K562 treated with DMSO at 1 percent for 24 hours (cell line): ENCODE results near the gene SF3B1. TPM values are rescaled to one million over a fixed set of nuclear protein-coding genes. Genes with fewer than 3 reads are reported as not detected.

Source experiments
- total RNA-seq: library from RNA; unstranded; fragments of 300-600 nt; gene quantifications from 2 replicates; pipeline ENCODE4 v1.2.3, GENCODE V29; 2022; ENCODE audit warnings: low read depth; ENCODE audit not compliant: insufficient read depth

SF3B1 gene, protein sequence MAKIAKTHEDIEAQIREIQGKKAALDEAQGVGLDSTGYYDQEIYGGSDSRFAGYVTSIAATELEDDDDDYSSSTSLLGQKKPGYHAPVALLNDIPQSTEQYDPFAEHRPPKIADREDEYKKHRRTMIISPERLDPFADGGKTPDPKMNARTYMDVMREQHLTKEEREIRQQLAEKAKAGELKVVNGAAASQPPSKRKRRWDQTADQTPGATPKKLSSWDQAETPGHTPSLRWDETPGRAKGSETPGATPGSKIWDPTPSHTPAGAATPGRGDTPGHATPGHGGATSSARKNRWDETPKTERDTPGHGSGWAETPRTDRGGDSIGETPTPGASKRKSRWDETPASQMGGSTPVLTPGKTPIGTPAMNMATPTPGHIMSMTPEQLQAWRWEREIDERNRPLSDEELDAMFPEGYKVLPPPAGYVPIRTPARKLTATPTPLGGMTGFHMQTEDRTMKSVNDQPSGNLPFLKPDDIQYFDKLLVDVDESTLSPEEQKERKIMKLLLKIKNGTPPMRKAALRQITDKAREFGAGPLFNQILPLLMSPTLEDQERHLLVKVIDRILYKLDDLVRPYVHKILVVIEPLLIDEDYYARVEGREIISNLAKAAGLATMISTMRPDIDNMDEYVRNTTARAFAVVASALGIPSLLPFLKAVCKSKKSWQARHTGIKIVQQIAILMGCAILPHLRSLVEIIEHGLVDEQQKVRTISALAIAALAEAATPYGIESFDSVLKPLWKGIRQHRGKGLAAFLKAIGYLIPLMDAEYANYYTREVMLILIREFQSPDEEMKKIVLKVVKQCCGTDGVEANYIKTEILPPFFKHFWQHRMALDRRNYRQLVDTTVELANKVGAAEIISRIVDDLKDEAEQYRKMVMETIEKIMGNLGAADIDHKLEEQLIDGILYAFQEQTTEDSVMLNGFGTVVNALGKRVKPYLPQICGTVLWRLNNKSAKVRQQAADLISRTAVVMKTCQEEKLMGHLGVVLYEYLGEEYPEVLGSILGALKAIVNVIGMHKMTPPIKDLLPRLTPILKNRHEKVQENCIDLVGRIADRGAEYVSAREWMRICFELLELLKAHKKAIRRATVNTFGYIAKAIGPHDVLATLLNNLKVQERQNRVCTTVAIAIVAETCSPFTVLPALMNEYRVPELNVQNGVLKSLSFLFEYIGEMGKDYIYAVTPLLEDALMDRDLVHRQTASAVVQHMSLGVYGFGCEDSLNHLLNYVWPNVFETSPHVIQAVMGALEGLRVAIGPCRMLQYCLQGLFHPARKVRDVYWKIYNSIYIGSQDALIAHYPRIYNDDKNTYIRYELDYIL
- 45.7 and 50.9 TPM in 2 replicates for total RNA-seq

DNA sequence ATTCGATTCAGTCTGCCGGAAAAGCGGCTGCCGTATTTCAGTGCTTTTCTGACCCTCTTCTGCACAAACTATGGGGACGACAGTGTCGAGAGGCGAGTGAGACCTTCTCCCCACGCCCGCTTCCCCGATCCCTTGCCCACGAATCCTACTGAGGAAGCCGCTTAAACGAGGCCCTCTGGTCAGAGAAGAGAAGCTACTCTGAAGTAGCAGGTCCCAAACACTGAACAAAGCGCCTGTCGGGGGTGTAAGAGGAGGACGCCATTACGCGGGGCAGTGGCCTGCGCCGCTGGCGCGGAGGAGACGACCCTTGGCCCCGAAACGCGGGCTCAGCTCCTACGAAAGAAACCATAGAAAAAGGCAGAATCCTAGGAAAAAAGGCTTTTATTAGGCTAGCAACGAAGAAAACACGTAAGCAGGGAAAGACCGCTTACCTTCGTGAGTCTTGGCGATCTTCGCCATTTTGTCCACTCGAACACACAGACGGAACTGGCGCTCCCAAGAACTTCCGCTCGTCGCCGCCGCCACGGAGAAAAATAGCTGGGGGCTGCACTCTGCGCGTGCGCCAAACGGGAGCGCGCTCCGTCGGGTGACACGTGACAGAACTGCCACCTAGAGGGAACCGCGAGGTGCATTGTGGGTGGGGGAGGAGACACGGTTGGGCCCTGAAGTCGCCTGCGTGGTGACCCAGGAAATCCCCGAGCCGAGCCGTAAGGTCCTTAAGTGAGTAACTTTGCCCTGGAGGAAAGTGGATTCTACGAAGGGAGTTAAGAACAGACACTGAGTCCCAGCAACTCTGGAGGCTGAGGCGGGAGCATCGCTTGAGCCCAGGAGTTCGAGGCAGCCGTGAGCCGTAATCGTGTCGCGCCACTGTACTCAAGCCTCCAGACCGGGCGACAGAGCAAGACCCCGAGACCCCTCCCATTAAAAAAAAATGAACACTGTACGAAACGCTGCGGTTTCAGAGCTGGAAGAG is at the start of gene SF3B1:
TSS of gene SF3B1 (minus strand) at position 488 of the 973 bp plus-strand sequence. CDS start at position 459, 29 bp downstream.

GRCh38 chr2:197453123-197453913 is 18.5 kb upstream of the SF3B1 start, which contains the start of gene COQ10B:
Gene COQ10B, plus strand, starts transcription at chr2:197453552. Its CDS starts 9 bp downstream, at chr2:197453561.

Other genes starting within 250 kb of the SF3B1 start
- 0.05 TPM in 1 of 2 replicates, not detected in the other for gene ANKRD44, start 124.2 kb downstream of the SF3B1 start, total RNA-seq
- 6.5 and 6.8 TPM in 2 replicates for gene COQ10B, start 18.5 kb upstream of the SF3B1 start, total RNA-seq
- gene HSPD1, start 64.8 kb upstream of the SF3B1 start, total RNA-seq: 145 and 151 TPM in 2 replicates
- 103 and 108 TPM in 2 replicates for gene HSPE1, start 65.4 kb upstream of the SF3B1 start, total RNA-seq
- 15.9 and 18.3 TPM in 2 replicates for gene MOB4, start 81.0 kb upstream of the SF3B1 start, total RNA-seq
- gene RFTN2, start 240.6 kb upstream of the SF3B1 start, total RNA-seq: 0.10 TPM in 1 of 2 replicates, not detected in the other